SK-N-SH treated with all-trans-retinoic acid at 6 μM for 48 hours (cell line): ENCODE results near the gene NFS1.
"Not testable (repeated sequence)": the region's sequence is repeated elsewhere in the genome, so short reads cannot be mapped to it uniquely, and the experiment has no call there.

Source experiments
- ATAC-seq: fragments of 200-7000 bp; cut with Tn5 transposase; 3 replicates; pipeline ENCODE4 v1.9.1; 2020; ENCODE audit warnings: mild to moderate bottlenecking, moderate library complexity
- BACH2 ChIP-seq: fragments of 250-450 bp; sonication (Bioruptor Pico); IDR thresholded peaks from 2 replicates; pipeline ENCODE4 v1.9.0; 2021; ENCODE audit warnings: mild to moderate bottlenecking, borderline replicate concordance
- ESRRG ChIP-seq: fragments of 250-450 bp; sonication (Bioruptor Pico); IDR thresholded peaks from 2 replicates; pipeline ENCODE4 v1.6.1; 2021; ENCODE audit warnings: mild to moderate bottlenecking
- GLIS3 ChIP-seq: fragments of 250-450 bp; sonication (Bioruptor Pico); IDR thresholded peaks from 2 replicates; pipeline ENCODE4 v1.5.0; 2020; ENCODE audit warnings: mild to moderate bottlenecking, moderate library complexity
- ISL1 ChIP-seq: fragments of 250-450 bp; sonication (Bioruptor Pico); IDR thresholded peaks from 2 replicates; pipeline ENCODE4 v2.1.2; 2022; ENCODE audit warnings: mild to moderate bottlenecking, moderate library complexity
- OSR1 ChIP-seq: fragments of 250-450 bp; sonication (Bioruptor Pico); IDR thresholded peaks from 2 replicates; pipeline ENCODE4 v1.8.0; 2022; ENCODE audit warnings: moderate library complexity, mild to moderate bottlenecking, inconsistent platforms
- PPARA ChIP-seq: fragments of 250-450 bp; sonication (Bioruptor Pico); IDR thresholded peaks from 2 replicates; pipeline ENCODE4 v1.5.0; 2020; ENCODE audit warnings: mild to moderate bottlenecking, borderline replicate concordance
- RARB ChIP-seq: fragments of 250-450 bp; sonication (Bioruptor Pico); IDR thresholded peaks from 2 replicates; pipeline ENCODE4 v1.8.0; 2021; ENCODE audit warnings: mild to moderate bottlenecking, moderate library complexity
- SNAI2 ChIP-seq: fragments of 250-450 bp; sonication (Bioruptor Pico); IDR thresholded peaks from 2 replicates; pipeline ENCODE4 v1.5.0; 2020; ENCODE audit warnings: mild to moderate bottlenecking, moderate library complexity
- TCF4 ChIP-seq: fragments of 250-450 bp; sonication (Bioruptor Pico); IDR thresholded peaks from 2 replicates; pipeline ENCODE4 v1.8.0; 2021; ENCODE audit warnings: mild to moderate bottlenecking, moderate library complexity, borderline replicate concordance
- TOX ChIP-seq: fragments of 250-450 bp; sonication (Bioruptor Pico); IDR thresholded peaks from 2 replicates; pipeline ENCODE4 v1.8.0; 2021; ENCODE audit warnings: mild to moderate bottlenecking, moderate library complexity, borderline replicate concordance
- ZC3H10 ChIP-seq: fragments of 250-450 bp; sonication (Bioruptor Pico); IDR thresholded peaks from 2 replicates; pipeline ENCODE4 v1.5.1; 2021; ENCODE audit warnings: mild to moderate bottlenecking, moderate library complexity
- ZFP3 ChIP-seq: fragments of 250-450 bp; sonication (Bioruptor Pico); IDR thresholded peaks from 2 replicates; pipeline ENCODE4 v1.5.0; 2020; ENCODE audit warnings: mild to moderate bottlenecking, moderate library complexity
- ZNF8 ChIP-seq: fragments of 450-650 bp; formaldehyde crosslinking; IDR thresholded peaks from 2 replicates; pipeline ENCODE4 v1.5.0; 2020; ENCODE audit warnings: mild to moderate bottlenecking, moderate library complexity
- TF ChIP-seq, protein P1 (sequence below): fragments of 250-450 bp; sonication (Bioruptor Pico); IDR thresholded peaks from 2 replicates; pipeline ENCODE4 v1.5.1; 2021; ENCODE audit warnings: mild to moderate bottlenecking, moderate library complexity
- TF ChIP-seq, protein P2 (sequence below): fragments of 250-450 bp; sonication (Bioruptor Pico); IDR thresholded peaks from 2 replicates; pipeline ENCODE4 v1.5.1; 2020; ENCODE audit warnings: low read depth, mild to moderate bottlenecking, moderate library complexity
- TF ChIP-seq, protein P3 (sequence below): fragments of 250-450 bp; sonication (Bioruptor Pico); IDR thresholded peaks from 2 replicates; pipeline ENCODE4 v1.8.0; 2020; ENCODE audit warnings: mild to moderate bottlenecking, moderate library complexity, borderline replicate concordance

NFS1 gene

DNA sequence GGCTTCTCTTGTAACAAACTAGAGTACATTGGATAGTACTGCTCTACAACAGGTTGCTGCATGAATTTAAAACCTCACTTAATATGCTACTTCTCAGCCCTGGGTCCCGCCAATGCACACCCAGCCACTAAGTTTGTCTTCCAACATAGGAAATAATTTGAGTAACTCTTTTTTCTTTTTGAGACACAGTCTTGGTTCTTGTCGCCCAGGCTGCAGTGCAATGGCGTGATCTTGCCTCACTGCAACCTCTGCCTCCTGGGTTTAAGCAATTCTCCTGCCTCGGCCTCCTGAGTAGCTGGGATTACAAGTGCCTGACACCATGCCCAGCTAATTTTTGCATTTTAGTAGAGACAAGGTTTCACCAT is 24.1 kb upstream of the NFS1 start:
- not testable (repeated sequence) for ATAC-seq

DNA sequence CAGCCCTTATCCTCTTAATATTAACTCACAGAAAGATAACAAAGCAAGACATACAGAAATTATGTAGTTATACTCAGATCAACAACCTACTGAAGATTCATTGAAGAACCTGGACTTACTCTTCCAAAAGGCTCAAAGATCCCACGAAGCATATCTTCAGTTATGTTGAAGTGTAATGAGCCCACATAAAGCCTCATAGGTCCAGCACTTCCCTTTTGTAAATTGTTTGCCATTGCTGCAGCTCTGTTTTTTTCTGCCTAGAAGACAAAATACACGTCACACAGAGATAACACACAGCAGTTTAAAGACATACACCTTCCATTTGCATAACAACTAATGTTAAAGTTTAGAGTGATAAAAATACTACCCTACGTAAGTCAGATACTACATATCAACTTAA is 22.5 kb upstream of the NFS1 start:
- no peak for ATAC-seq
- TF ChIP-seq TCF4 (CRISPR knock-in tag) (no peak), ZC3H10 (no peak)
- TF ChIP-seq, all 23 proteins: peak for 0

DNA sequence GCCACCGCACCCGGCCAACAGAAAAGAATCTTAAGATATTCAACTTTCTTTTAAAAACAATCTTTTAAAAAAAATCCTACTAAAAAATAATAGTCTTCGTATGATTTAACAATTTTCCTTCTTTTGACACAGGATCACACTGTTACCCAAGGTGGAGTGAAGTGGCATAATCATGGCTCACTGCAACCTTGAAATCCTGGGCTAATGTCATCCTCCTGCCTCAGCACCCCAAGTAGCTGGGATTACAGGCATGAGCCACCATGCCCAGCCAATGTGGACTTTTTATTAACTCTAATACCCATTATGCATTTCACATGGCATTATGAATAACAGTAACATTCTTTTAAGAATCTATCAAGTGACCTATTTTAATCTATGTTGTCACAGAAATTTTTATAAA is 22.1 kb upstream of the NFS1 start:
- no peak for ATAC-seq
- TF ChIP-seq RARB (CRISPR knock-in tag): no peak
- TF ChIP-seq GLIS3 (CRISPR knock-in tag): no peak
- TF ChIP-seq ISL1 (CRISPR knock-in tag): no peak
- TF ChIP-seq TCF4 (CRISPR knock-in tag): no peak
- TF ChIP-seq, protein P1, sequence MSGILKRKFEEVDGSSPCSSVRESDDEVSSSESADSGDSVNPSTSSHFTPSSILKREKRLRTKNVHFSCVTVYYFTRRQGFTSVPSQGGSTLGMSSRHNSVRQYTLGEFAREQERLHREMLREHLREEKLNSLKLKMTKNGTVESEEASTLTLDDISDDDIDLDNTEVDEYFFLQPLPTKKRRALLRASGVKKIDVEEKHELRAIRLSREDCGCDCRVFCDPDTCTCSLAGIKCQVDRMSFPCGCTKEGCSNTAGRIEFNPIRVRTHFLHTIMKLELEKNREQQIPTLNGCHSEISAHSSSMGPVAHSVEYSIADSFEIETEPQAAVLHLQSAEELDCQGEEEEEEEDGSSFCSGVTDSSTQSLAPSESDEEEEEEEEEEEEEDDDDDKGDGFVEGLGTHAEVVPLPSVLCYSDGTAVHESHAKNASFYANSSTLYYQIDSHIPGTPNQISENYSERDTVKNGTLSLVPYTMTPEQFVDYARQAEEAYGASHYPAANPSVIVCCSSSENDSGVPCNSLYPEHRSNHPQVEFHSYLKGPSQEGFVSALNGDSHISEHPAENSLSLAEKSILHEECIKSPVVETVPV: no peak
- TF ChIP-seq ZFP3 (CRISPR knock-in tag): no peak
- TF ChIP-seq, protein P2, sequence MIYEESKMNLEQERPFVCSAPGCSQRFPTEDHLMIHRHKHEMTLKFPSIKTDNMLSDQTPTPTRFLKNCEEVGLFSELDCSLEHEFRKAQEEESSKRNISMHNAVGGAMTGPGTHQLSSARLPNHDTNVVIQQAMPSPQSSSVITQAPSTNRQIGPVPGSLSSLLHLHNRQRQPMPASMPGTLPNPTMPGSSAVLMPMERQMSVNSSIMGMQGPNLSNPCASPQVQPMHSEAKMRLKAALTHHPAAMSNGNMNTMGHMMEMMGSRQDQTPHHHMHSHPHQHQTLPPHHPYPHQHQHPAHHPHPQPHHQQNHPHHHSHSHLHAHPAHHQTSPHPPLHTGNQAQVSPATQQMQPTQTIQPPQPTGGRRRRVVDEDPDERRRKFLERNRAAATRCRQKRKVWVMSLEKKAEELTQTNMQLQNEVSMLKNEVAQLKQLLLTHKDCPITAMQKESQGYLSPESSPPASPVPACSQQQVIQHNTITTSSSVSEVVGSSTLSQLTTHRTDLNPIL (CRISPR knock-in tag): no peak
- TF ChIP-seq OSR1 (CRISPR knock-in tag): no peak
- TF ChIP-seq BACH2 (CRISPR knock-in tag): no peak
- no peak for TF ChIP-seq TOX (CRISPR knock-in tag)

DNA sequence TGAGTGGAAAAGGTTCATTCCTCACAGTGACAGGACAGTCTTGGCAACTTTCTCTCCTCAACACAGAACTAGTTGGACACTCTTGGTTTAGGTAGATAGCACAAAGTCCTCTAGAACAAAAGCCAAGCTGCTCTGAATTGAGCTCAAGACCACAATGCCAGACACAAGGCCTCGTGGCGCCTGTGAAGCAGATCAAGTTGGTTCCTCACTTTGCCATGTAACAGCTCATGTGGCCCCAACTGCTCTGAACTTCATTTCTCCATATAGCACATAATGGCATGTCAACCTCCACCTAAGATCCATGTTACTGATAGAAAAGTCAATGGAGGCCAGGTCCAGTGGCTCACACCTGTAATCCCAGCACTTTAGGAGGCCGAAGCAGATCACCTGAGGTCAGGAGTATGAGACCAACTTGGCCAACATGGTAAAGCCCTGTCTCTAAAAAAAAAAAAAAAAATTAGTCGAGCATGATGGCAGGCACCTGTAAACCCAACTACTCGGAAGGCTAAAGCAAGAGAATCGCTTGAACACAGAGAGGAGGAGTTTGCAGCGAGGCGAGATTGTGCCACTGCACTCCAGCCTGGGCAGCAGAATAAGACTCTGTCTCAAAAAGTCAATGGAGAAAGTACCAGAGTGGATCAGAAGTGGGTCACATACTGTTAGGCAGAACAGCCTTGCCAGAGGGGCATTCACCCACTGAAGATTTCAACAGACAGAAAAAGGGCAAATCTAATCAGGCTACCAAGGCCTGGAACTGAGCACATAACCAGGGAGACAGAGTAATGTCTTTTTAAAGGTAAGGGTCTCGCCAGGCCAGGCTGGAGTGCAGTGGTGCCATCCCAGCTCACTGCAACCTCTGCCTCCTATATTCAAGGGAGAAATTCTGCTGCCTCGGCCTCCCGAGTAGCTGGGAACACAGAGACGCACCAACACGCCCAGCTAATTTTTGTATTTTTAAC is 21.3 kb upstream of the NFS1 start:
- ATAC-seq: no peak
- TF ChIP-seq TOX (CRISPR knock-in tag) (no peak), ZFP3 (CRISPR knock-in tag) (no peak), ZNF8 (CRISPR knock-in tag) (no peak), SNAI2 (no peak), BACH2 (CRISPR knock-in tag) (no peak)
- TF ChIP-seq, protein P3, sequence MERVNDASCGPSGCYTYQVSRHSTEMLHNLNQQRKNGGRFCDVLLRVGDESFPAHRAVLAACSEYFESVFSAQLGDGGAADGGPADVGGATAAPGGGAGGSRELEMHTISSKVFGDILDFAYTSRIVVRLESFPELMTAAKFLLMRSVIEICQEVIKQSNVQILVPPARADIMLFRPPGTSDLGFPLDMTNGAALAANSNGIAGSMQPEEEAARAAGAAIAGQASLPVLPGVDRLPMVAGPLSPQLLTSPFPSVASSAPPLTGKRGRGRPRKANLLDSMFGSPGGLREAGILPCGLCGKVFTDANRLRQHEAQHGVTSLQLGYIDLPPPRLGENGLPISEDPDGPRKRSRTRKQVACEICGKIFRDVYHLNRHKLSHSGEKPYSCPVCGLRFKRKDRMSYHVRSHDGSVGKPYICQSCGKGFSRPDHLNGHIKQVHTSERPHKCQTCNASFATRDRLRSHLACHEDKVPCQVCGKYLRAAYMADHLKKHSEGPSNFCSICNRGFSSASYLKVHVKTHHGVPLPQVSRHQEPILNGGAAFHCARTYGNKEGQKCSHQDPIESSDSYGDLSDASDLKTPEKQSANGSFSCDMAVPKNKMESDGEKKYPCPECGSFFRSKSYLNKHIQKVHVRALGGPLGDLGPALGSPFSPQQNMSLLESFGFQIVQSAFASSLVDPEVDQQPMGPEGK: no peak
- TF ChIP-seq, protein P2 (CRISPR knock-in tag): no peak

DNA sequence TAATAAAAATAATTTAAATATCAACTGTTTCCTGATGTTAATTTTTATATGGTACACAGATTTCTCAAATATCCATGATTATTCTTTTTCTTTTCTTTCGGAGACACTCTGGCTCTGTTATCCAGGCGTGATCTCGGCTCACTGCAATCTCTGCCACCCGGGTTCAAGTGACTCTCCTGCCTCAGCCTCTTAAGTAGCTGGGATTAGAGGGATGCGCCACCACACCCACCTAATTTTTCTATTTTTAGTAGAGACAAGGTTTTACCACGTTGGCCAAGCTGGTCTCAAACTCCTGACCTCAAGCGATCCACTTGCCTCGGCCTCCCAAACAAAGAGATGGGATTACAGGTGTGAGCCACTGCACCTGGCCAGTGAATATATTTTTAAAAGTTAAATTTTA is 20.6 kb upstream of the NFS1 start:
- TF ChIP-seq, protein P2 (CRISPR knock-in tag): no peak
- no peak for TF ChIP-seq ZC3H10
- TF ChIP-seq PPARA: no peak
- TF ChIP-seq, protein P3: no peak
- TF ChIP-seq ESRRG (CRISPR knock-in tag): no peak
- no peak for TF ChIP-seq GLIS3 (CRISPR knock-in tag)
- TF ChIP-seq TOX (CRISPR knock-in tag): no peak
- no peak for TF ChIP-seq SNAI2
- TF ChIP-seq, all 23 proteins: peak for 0
- no peak for ATAC-seq
